Heart left ventricle (tissue), 13 donors: ENCODE results near the gene CD207.

Experiments
- POLR2A ChIP-seq, 2 donors: fragments of 450-650 bp; IDR thresholded peaks; one replicate each; pipeline ENCODE4 v1.6.1; 2017; ENCODE audit warnings: antibody characterized with exemption in 2 of 2, mild to moderate bottlenecking in 2 of 2, moderate library complexity in 2 of 2
- TF ChIP-seq, protein P1 (sequence below), 12 donors: fragments of 200-600 bp; sonication (generic) in 4 of 12; IDR thresholded peaks; one replicate each; pipeline versions ENCODE4 v1.5.0 to v1.8.0; 2018 to 2022; ENCODE audit warnings: antibody characterized with exemption in 12 of 12, mild to moderate bottlenecking in 5 of 12
- donor health status: ischemic (EF 13 %, LVEDD 7.1; RV severe dilation, severe dysfunction).
- donor health status: DM: no; HTN: yes; CAD: no.
- donor health status: DM: no; HTN: no; CAD: no.
- donor health status: ischemic (EF 25% LVEDD 6.9; RV normal size, moderate dysfunction).
- donor health status: ischemic (EF 25% LVEDD 5.7; RV mildly dilated, moderate dysfunction).
- donor health status: ischemic (EF 35%, LVEDD 5.7; RV mildly dilated, moderate dysfunction).
- donor health status: nonischemic (EF 11% LVEDD 7.7; RV severe dilation, severe dysfunction).
- donor health status: DM: yes; HTN: yes; CAD: no.
- donor health status: PGD.
- donor health status: ischemic (EF 29% LVEDD 5.4; RV normal size, mild dysfunction).
- donor health status: nonischemic (EF 23%, LVEDD 6.1; RV moderate dilation, normal function).

DNA sequence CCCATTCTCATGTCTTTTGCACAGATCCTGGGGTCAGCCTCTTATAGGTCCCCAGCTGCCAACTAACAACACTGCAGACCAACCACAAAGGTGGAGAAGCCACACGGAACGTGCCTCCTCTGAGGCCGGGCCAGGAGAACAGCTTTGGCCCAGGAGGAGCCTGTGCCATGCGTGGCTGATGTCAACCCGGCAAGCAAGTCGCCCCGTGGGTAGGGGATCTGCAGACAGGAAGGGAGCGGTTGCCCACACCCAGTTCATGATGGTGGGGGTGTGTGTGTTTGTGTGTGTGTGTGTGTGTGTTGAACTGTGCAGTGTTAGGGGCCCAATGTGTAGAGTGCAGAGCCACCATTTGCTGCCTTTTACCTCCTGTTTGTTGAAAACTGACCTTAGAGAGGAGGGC, 12.8 kb downstream of the CD207 start:
- TF ChIP-seq, protein P1, sequence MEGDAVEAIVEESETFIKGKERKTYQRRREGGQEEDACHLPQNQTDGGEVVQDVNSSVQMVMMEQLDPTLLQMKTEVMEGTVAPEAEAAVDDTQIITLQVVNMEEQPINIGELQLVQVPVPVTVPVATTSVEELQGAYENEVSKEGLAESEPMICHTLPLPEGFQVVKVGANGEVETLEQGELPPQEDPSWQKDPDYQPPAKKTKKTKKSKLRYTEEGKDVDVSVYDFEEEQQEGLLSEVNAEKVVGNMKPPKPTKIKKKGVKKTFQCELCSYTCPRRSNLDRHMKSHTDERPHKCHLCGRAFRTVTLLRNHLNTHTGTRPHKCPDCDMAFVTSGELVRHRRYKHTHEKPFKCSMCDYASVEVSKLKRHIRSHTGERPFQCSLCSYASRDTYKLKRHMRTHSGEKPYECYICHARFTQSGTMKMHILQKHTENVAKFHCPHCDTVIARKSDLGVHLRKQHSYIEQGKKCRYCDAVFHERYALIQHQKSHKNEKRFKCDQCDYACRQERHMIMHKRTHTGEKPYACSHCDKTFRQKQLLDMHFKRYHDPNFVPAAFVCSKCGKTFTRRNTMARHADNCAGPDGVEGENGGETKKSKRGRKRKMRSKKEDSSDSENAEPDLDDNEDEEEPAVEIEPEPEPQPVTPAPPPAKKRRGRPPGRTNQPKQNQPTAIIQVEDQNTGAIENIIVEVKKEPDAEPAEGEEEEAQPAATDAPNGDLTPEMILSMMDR (IDR thresholded peaks at IDR 0.05): no peak
- TF ChIP-seq POLR2A (IDR thresholded peaks at IDR 0.05): no peak
